GM21360 (cell line): Measurements from ENCODE around the gene LBP.
"Not testable (repeated sequence)": the region's sequence is repeated elsewhere in the genome, so short reads cannot be mapped to it uniquely, and the experiment has no call there.

Source experiments
- ATAC-seq: cut with Tn5 transposase; IDR thresholded peaks from one replicate; pipeline ENCODE4 v1.9.1; 2021; ENCODE audit warnings: mild to moderate bottlenecking, moderate library complexity; ENCODE audit not compliant: unreplicated experiment

Gene LBP

DNA sequence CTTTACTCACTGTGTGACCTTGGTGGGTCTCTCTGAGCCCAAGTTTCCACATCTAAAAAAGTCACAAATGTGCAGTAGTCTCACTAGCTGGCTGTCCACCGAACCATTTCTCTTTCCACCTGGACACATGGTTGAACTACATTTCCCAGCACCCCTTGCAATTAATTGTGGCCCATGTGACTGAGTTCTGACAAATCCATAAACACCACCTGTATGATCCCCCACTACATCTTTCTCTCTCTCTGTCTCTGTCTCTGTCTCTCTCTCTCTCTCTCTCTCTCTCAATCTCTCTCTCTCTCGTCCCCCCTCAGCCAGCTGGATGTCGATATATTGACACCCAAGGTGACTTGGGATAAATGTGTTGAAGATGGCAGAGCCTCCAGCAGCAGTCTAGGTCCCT, 46.1 kb downstream of the LBP start:
- ATAC-seq = no peak

DNA sequence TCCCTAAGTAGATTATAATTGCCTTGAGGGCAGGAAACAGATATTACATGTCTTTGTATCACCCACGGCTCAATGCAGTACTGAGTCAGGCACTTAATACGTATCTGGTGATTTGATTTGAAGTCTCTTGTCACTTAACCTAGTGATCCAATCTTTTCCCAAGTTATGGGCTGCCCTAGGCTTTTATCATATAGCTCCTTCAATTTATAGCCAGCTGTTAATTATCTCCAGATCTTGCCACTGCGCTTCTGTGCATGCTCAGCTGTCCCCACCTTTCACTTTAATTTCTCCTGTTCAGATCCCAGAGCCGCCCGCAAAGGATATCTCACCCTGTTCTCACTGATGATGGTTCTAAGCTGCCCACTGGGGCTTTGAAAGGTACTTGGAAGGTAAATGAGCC, 47.0 kb downstream of the LBP start:
- no peak for ATAC-seq

DNA sequence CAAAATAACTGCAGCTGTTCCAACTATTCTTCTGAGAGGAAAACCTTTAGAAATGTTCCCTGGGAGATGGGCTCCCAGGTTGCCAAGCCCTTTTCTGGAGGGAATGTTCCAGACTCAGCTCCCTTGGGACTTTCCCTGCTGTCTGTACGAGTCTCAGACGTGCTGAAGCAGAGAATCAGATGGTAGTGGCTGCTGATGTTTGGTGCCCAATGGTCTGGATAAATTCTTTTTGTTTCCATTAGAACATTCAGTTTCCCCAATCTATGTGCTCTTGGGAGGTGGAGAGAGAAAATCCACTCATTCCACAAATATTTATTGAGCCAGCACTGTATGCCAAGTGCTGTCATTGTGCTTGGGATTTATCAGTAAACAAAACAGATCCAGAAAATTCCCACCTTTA, 48.9 kb downstream of the LBP start:
- no peak for ATAC-seq

DNA sequence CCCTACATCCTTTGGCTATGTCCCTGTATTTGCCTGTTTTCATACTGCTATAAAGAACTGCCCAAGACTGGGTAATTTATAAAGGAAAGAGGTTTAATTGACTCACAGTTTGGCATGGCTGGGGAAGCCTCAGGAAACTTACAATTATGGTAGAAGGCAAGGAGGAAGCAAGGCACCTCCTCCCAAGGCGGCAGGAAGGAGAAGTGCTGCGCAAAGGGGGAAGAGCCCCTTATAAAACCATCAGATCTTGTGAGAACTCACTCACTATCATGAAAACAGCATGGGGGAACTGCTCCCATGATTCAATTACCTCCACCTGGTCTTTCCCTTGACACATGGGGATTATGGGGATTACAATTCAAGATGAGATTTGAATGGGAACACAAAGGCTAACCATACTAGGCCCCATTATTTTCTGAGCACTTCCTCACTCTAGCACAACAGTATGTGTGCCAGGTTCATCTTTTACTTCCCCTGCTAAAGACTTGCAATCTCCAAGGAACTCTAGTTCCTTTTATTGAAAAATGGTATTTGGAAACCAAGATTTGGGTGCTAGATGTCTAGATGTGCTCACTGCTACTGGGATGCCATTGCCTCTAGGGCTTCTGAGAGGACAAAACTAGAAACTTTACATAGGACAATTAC, 49.6 kb downstream of the LBP start:
- ATAC-seq = not testable (repeated sequence)

DNA sequence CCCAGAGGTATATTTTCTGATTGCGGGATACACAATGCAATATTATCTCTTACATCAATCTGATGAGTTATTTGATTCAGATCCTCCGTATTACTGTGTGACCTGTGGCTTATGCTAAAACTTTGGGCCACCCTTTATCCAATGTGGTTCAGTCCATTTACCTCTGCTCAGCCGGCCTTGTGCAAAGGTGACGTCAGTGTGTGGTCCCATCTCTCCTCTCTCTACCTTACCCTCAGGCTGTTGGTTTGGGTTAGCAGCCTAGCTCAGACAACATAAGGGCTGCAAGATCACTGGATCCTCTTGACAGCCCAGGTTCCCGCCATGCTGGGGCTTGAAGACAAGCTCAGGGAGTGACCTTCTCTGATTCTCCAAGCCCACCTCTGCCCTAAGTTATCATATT, 55.8 kb downstream of the LBP start:
- ATAC-seq = no peak

DNA sequence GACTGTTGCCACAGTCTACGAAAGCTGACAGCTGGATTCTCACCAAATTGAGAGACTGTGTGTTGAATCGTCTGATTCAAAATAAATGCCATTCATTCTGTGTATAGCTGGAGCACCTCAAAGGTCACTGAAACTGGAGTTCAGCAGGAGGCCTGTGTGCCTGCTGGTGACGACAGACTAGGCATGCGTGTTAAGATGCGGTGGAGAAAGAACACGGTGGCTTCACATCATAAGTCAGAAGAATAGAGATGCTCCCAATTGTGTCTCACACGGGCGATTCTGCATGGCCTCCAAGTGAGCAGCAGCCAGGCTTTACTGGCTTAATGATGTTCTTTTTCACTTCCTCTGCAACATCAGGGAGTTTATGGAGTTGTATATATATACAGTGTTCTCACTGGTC, 56.5 kb downstream of the LBP start:
- ATAC-seq = no peak

DNA sequence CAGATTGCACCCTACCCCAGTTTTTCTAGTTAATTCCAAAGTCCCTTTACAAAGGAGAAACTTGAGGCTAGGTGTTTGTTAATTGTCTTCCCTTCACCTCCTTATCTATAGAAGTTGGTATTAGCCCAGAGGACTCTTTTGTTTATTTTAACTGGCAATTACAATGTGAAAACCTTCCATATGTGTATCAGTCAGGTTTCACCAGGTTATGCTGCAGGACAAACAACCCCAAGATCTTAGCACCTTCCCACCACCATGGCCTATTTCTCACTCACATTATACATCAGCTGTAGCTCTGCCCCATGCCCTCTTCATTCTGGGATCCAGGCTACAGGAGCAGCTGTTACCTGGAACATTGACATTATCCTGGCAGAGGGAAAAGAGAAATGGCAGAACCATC, 57.7 kb downstream of the LBP start:
- no peak for ATAC-seq

DNA sequence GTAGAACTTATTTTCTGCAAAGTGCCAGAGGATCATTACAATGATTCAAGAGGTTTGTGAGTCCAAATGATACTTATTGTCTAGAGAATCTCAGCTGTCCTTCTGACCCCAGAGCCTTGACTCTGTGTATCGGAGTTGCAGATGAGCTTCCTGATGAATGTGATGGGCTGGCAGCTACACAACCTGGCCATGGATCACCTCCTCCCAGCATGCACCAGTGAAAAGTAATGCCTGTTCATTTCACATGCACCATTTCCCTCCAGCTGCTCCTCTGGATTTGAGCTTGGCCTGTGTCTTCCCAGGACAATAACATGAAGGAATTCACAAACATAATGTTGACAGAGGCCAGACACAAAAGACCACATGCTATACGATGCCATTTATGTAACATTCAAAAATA, 58.9 kb downstream of the LBP start:
- no peak for ATAC-seq

DNA sequence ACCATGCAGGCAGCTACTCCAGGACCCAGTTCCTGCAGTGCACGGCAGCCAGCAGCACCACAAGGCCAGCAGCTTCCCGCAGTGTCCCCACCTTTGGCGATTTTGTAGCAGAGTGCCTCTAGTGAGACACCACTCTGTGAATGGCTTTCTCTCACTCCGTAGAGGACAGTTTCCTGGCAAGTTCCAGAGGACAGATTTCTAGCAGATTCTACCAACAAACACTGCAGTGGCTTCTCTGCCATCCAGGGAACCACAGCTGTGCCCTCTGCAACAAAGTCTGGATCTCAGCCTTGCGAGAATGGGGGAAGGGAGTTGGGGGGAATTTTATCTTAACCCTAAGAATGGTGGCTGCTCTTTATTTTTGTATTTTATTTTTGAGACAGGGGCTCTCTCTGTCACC, 60.2 kb downstream of the LBP start:
- no peak for ATAC-seq

DNA sequence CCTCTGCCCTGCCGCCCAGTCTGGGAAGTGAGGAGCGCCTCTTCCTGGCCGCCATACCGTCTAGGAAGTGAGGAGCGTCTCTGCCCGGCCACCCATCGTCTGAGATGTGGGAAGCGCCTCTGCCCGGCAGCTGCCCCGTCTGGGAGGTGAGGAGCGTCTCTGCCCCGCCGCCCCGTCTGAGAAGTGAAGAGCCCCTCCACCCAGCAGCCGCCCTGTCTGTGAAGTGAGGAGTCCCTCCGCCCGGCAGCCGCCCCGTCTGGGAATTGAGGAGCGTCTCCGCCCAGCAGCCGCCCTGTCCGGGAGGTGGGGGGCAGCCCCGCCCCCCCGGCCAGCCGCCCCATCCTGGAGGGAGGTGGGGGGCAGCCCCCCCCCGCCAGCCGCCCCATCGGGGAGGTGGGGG, 61.0 kb downstream of the LBP start:
- no peak for ATAC-seq

DNA sequence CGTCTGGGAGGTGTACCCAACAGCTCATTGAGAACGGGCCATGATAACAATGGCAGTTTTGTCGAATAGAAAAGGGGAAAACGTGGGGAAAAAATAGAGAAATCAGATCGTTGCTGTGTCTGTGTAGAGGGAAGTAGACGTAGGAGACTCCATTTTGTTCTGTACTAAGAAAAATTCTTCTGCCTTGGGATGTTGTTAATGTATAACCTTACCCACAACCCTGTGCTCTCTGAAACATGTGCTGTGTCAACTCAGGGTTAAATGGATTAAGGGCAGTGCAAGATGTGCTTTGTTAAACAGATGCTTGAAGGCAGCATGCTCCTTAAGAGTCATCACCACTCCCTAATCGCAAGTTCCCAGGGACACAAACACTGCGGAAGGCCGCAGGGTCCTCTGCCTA, 61.5 kb downstream of the LBP start:
- not testable (repeated sequence) for ATAC-seq

DNA sequence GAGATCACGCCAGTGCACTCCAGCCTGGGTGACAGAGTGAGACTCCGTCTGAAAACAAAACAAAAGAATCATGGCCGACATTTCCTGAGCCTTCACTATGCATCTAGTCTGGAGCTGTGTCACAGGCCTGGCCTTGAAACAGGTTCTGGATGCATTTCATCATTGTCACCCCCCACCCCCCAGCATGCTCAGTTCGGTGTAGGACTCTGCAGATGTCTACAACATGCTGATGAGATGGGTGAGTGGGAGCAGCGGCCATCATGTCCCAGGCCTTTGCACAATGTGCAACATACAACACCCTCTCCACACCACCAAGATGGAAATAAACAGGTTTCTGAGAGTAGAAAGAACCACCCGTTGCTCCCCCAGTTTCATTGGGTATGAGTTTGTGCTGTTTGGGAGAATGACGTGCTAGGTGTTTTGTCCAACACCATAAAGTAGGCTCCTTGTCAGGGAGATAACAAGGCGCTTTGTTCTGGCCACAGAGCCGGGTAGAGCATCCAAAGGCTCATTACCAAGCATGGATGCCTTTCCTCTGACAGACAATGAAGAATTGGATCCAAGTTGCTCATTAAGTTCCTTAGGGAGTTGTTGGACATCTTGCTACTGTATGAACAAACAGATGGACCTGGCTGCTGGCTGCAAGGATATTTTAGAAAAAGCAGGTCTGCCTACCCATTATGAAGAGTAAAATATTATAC, 66.7 kb downstream of the LBP start:
- ATAC-seq = no peak

DNA sequence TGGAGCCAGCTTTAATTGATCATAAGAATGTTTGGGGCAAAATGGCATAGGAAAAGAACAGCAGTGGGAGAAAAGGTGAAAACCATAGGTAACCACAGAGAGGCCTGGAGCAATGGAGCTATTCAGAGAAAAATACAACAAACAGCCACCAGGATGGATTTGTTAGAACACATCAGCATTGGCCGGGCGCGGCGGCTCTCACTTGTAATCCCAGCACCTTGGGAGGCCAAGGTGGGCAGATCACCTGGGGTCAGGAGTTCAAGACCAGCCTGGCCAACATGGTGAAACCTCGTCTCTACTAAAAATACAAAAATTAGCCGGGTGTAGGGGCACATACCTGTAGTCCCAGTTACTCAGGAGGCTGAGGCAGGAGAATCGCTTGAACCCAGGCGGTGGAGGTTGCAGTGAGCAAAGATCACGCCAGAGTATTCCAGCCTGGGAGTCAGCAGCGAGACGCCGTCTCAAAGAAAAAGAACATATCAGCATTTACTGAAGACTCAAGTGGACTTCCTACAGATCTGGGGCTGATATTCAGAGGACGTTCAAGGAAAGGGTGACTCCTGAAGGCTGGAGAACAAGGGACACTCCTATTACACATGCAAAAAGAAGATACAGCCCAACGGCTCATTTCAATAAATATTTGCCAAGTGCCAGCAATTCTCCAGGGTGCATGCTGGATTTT, 68.6 kb downstream of the LBP start:
- no peak for ATAC-seq

DNA sequence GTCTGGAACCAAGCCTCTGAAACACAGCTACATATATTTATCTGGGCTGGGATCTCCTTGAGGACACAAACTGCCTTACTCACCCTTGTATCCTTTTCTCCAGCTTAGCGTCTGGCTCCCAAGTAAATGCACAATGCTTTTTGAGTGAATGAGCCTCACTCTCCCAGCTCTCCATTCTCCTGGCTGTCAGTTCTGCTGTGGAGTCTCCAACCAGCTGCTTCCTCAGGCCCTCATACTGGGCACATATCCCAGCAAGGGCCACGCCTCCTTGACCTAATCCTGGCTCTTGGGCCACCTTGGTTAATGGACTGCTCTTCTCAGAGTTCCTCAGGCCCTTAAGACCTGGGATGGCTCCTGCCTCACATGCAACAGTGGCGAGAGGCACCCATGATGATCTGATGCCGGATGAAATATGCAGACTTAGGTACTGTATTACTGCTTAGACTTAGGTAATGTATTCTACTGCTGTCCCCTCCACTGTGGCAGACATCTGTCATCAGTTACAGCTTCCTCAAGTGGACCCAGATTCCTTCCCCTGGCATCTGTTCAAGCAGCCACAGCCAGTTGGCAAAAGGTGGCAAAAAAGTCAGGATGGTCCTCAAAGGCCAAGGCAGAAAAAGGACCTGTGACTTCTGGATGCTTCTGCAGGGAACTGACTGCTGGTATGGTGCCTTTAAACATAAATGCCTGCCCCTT, 72.4 kb downstream of the LBP start:
- ATAC-seq = no peak

DNA sequence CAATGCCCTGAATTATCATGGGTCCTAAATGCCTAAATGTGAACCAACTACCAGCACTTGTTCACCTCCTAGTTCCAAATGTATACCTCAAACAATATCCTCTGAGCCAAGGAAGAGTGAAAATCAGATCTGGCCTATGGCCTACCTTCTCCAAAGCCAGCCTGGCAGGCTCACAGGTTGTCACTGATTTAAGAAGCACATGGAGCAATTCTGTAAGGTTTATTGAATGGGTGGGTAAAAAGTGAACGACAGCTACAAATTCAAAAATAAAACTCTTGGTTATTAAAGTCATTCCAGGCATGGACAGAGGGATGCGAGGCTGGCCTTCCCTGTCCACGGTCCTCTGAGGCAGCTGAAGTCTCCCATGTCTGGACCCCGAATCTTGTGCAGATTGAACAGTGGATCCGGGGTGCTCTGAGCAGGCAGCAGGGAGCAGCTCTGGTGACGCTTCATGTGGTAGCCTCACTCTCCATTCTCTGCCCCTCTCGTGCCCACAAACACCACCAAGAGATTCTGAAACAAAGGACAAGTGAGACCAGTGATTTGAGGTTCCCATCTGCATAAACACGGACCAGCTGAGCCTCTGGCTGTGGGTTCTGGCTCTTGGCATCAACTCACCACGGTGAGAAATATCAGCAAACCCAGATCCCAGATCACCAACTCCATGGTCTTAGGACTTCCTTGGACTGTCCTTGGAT, 74.3 kb downstream of the LBP start:
- ATAC-seq = no peak

DNA sequence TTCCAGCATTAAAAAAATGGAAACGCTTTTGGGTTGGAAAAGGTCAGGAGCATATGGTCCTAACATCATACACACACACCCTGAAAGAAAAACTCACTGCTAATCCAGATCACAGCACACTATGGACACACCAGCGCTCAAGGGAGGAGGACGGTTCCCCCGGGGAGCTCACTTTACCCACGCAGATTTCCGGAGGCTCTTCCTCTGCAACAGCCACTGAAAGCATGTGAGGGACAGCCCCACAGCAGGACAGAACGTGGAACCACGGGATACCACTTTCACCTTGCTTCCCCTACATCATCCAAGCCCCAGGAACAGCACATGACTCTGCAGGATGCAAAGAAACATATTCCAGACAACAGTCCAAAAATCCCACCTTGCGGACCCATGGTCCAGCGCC, 75.6 kb downstream of the LBP start:
- no peak for ATAC-seq

DNA sequence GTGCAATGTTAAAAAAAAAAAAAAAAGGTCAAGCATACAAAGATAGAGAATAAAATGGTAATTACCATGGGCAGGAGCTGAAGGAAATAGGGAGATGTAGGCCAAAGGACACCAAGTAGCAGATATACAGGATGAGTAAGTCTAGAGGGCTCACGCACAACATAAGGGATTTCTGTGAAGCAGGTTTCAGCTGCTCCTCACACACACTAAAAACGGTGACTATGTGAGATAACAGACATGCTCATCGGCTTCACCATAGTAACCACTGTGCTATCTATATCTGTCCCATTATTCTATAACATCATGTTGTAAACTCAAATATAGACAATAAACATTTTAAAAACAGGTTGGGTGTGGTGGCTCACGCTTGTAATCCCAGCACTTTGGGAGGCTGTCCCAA, 77.3 kb downstream of the LBP start:
- no peak for ATAC-seq

DNA sequence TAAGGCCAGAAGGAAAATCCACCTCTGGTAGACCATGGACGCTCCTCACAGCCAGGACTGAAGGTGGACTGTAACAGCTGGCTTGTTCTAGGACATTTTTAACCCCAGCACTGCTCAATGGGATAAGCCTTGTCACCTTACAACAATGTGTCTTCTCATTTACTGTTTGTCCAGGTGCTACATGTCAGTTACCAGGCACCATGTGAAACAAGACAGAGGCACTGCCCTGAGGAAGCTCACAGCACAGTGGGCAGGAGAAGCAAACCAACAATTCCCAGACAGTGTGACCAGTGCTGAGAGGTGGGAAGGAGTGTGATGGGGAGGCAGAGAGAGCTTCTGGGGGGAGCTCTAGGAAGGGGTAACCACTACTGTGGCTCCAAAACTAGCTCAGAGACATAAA, 78.1 kb downstream of the LBP start:
- ATAC-seq = no peak

DNA sequence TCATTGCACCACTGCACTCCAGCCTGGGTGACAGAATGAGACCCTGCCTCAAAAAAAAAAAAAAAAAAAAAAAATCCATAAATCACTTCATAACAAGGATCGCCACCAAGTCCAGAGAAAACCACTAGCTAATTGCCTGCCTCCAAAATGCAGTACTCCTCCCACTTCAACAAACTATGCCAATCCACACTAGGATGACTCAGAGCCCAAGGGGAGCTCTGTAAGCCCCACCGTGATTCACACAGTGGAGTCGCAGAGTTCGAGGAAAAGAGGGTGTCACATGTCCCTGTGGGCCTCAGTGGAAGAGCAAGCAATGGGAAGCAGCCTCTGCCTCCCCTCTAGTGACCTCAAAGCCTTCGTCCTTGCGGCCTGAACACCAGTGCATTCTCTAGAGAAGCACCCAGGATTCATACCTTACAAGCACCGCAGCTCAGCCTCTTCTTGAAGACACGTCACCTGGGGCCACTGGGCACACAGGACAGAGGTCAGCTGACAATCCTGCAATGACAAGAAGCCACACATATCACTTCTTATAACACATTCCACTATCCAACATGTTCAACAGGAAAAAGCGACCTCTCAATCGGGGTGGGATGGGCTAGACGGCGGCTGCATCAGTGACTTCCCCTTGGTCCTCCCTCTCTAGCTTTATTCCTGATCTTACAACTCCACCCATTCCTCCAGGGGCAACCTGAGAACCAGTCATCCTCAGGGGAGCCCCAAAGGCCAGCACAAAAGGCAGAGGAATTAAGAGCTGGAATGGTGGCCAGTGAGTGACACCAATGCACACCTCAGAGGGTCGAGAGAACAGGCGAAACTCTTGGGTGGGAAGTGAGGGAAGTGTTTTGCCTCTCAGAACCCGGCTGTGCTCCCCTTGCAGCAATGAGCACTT, 80.0 kb downstream of the LBP start:
- ATAC-seq = no peak
